Psoas muscle (tissue), 8 donors: Measurements from ENCODE around the gene ACSL5. TPM values are rescaled to one million over a fixed set of nuclear protein-coding genes. Genes with fewer than 3 reads are reported as not detected.

Experiments used
- ATAC-seq, 4 donors: fragments of 200-7000 bp; cut with Tn5 transposase; one replicate each; pipeline ENCODE4 v1.9.1; 2020; ENCODE audit warnings: moderate library complexity in 3 of 4, mild to moderate bottlenecking in 2 of 4
- DNase-seq, 2 donors: peaks; one replicate each; pipeline ENCODE4 v3.0.0-alpha.2; 2020
- H3K27ac ChIP-seq: fragments of 200-600 bp; one replicate; pipeline ENCODE4 v1.8.0; 2022
- H3K27me3 ChIP-seq, 3 donors: fragments of 200-600 bp in 1 of 3; one replicate each; pipeline versions ENCODE4 v1.6.1 to v1.8.0; 2013 to 2022; ENCODE audit warnings: low read length in 2 of 3, mild to moderate bottlenecking in 2 of 3, moderate library complexity in 1 of 3; ENCODE audit not compliant: insufficient read depth in 3 of 3
- H3K36me3 ChIP-seq, 2 donors: fragments of 200-600 bp in 1 of 2; one replicate each; pipeline versions ENCODE4 v1.6.1 to v1.8.0; 2013 to 2022; ENCODE audit warnings: low read depth in 1 of 2, mild to moderate bottlenecking in 1 of 2, moderate library complexity in 1 of 2; ENCODE audit not compliant: insufficient read depth in 1 of 2
- H3K4me1 ChIP-seq: fragments of 200-600 bp; one replicate; pipeline ENCODE4 v1.8.0; 2022
- H3K4me3 ChIP-seq: fragments of 200-600 bp; one replicate; pipeline ENCODE4 v1.8.0; 2022; ENCODE audit warnings: mild to moderate bottlenecking
- H3K9me3 ChIP-seq: fragments of 200-600 bp; one replicate; pipeline ENCODE4 v1.8.0; 2022
- CTCF ChIP-seq: fragments of 200-600 bp; IDR thresholded peaks from one replicate; pipeline ENCODE4 v1.8.0; 2022; ENCODE audit warnings: antibody characterized with exemption
- WGBS, 3 donors: extraction: QIAGEN DNeasy Blood & Tissue Kit; methylation state at CpG; one replicate each; pipeline versions ENCODE4 v1.1.6 to v1.1.7; 2013; 5-methylcytosine and 5-hydroxymethylcytosine counted together
- intact Hi-C, 2 donors: fragments of 100-400 bp; cut with DNase I; formaldehyde crosslinking; loops; one replicate each; pipeline versions ENCODE4 v1.11.0 to v1.14.2; 2022
- polyA plus RNA-seq, 3 donors: library from polyadenylated mRNA; stranded (reverse); fragments of 200-250 nt; gene quantifications; one replicate each; pipeline ENCODE4 v1.2.3, GENCODE V29; 2013
- total RNA-seq, 4 donors: library from RNA; stranded (reverse); fragmentation: NEBNext Ultra II Directional in 2 of 4; extraction: Animal tissue kit (Norgen Biotek cat#: 25700) in 2 of 4; gene quantifications; one replicate each; pipeline versions ENCODE4 v1.2.1 to v1.2.4, GENCODE V29; 2021 to 2023
- donor health status: healthy with polysubstance abuse.
- donor health status: DM: no; HTN: no; CAD: no; lungs with moderate emphysema.
- donor health status: Bipolar disorder and iron deficiency.
- donor health status: healthy.
- donor health status: DM: yes; HTN: yes; CAD: no.
- donor health status: DM: no; HTN: no; CAD: no.
- donor health status: DM: no; HTN: no; CAD: no.
- donor health status: DM: yes; HTN: yes; CAD: no.

ACSL5 gene
- total and polyA plus RNA-seq, 7 donors = 2.2 to 4.5 (median 3.4) TPM

- no peak for TF ChIP-seq CTCF
- ATAC-seq (no peak), DNase-seq (no peak)
- H3K27ac ChIP-seq = no peak overlapping the region
- intact Hi-C loops = no loop called here
- no peaks in the 10 kb centered on the region for H3K9me3 ChIP-seq
- no peaks in the 10 kb centered on the region for H3K36me3 ChIP-seq
- H3K4me1 ChIP-seq = no peaks in the 10 kb centered on the region
- WGBS, 3 donors = 83 to 84% (median 83%) methylated on average over 6 of the region's 6 CpGs
- H3K27me3 ChIP-seq = no peaks in the 10 kb centered on the region
- no peak overlapping the region for H3K4me3 ChIP-seq
Measured at GRCh38 chr10:112344261-112344660, 29.7 kb upstream of the ACSL5 start.

- intact Hi-C loops = no loop called here
- no peaks in the 10 kb centered on the region for H3K27me3 ChIP-seq
- WGBS, 3 donors = 42 to 84% (median 58%) methylated on average over 3 of the region's 3 CpGs
- no peaks in the 10 kb centered on the region for H3K4me1 ChIP-seq
- DNase-seq (no peak), ATAC-seq (no peak)
- no peak overlapping the region for H3K27ac ChIP-seq
- H3K36me3 ChIP-seq = no peaks in the 10 kb centered on the region
- no peak overlapping the region for H3K4me3 ChIP-seq
- no peak for TF ChIP-seq CTCF
- H3K9me3 ChIP-seq = no peaks in the 10 kb centered on the region
Measured at GRCh38 chr10:112345202-112345601, 28.7 kb upstream of the ACSL5 start.

- Histone ChIP-seq H3K36me3 (no peaks in the 10 kb centered on the region), H3K27me3 (no peaks in the 10 kb centered on the region), H3K4me1 (no peaks in the 10 kb centered on the region), H3K9me3 (no peaks in the 10 kb centered on the region), H3K27ac (no peak overlapping the region), H3K4me3 (no peak overlapping the region)
- ATAC-seq = no peak
- no peak for TF ChIP-seq CTCF
- no peak for DNase-seq
- intact Hi-C loops = no loop called here
- 87 to 90% (median 87%) methylated on average over 9 of the region's 9 CpGs for WGBS, 3 donors
Measured at GRCh38 chr10:112345743-112346142, 28.2 kb upstream of the ACSL5 start.

- no peaks in the 10 kb centered on the region for H3K4me1 ChIP-seq
- no peaks in the 10 kb centered on the region for H3K9me3 ChIP-seq
- DNase-seq (no peak), ATAC-seq (no peak)
- H3K27ac ChIP-seq = no peak overlapping the region
- intact Hi-C loops = no loop called here
- H3K4me3 ChIP-seq = no peak overlapping the region
- WGBS, 3 donors = 87 to 89% (median 88%) methylated on average over 5 of the region's 5 CpGs
- H3K27me3 ChIP-seq = no peaks in the 10 kb centered on the region
- H3K36me3 ChIP-seq = no peaks in the 10 kb centered on the region
- no peak for TF ChIP-seq CTCF
Measured at GRCh38 chr10:112346774-112347173, 27.1 kb upstream of the ACSL5 start.
